Ovary (tissue), 9 donors: ENCODE data around the gene CARS2. TPM values are rescaled to one million over a fixed set of nuclear protein-coding genes. Genes with fewer than 3 reads are reported as not detected.
A peak's percentile ranks its signal among the peaks of the same experiment; 100 is the strongest.

Experiments
- DNase-seq, 5 donors: peaks; one replicate each; pipeline ENCODE4 v3.0.0-alpha.2; 2019 to 2020
- H3K27ac ChIP-seq, 2 donors: fragments of 200-600 bp; one replicate each; pipeline versions ENCODE4 v1.5.1 to v1.8.0; 2019 to 2022
- H3K27me3 ChIP-seq: fragments of 200-600 bp; one replicate; pipeline ENCODE4 v1.8.0; 2022
- H3K36me3 ChIP-seq: fragments of 200-600 bp; sonication (generic); one replicate; pipeline ENCODE4 v1.5.1; 2019
- H3K4me1 ChIP-seq: one replicate; pipeline ENCODE4 v1.8.1; 2013; ENCODE audit warnings: mild to moderate bottlenecking, moderate library complexity; ENCODE audit not compliant: insufficient read depth
- H3K4me3 ChIP-seq: fragments of 200-600 bp; sonication (generic); one replicate; pipeline ENCODE4 v1.5.1; 2017
- H3K9me3 ChIP-seq, 2 donors: fragments of 200-600 bp in 1 of 2; sonication (generic) in 1 of 2; one replicate each; pipeline versions ENCODE4 v1.5.1 to v1.8.1; 2013 to 2019; ENCODE audit warnings: mild to moderate bottlenecking in 1 of 2, moderate library complexity in 1 of 2
- CTCF ChIP-seq, 3 donors: fragments of 450-650 bp in 2 of 3; fragments of 200-600 bp in 1 of 3; IDR thresholded peaks; one replicate each; pipeline versions ENCODE4 v1.5.1 to v1.8.0; 2016 to 2022; ENCODE audit warnings: antibody characterized with exemption in 3 of 3, mild to moderate bottlenecking in 1 of 3
- EP300 ChIP-seq: sonication (generic); formaldehyde crosslinking; IDR thresholded peaks from one replicate; pipeline ENCODE4 v1.6.1; 2017; ENCODE audit warnings: antibody characterized with exemption
- POLR2A ChIP-seq: fragments of 450-650 bp; IDR thresholded peaks from one replicate; pipeline ENCODE4 v1.6.1; 2017; ENCODE audit warnings: antibody characterized with exemption, mild to moderate bottlenecking, moderate library complexity
- WGBS, 3 donors: extraction: QIAGEN DNeasy Blood & Tissue Kit in 1 of 3; methylation state at CpG; one replicate each; pipeline versions ENCODE4 v1.1.5 to v1.1.7; 2013 to 2017; 5-methylcytosine and 5-hydroxymethylcytosine counted together
- intact Hi-C, 4 donors: fragments of 100-400 bp; cut with DNase I; formaldehyde crosslinking; loops; one replicate each; pipeline versions ENCODE4 v1.11.0 to v1.15.1; 2022 to 2023
- polyA plus RNA-seq, 2 donors: library from polyadenylated mRNA; stranded (reverse); fragments of 200-250 nt in 1 of 2; fragments of 350-450 nt in 1 of 2; fragmentation: Illumina TruSeq in 1 of 2; extraction: RNeasy Lipid Tissue Mini Kit (QIAGEN cat#74804) in 1 of 2; gene quantifications; one replicate each; pipeline ENCODE4 v1.2.3, GENCODE V29; 2013 to 2014
- total RNA-seq, 7 donors: library from RNA; depleted of rRNA in 2 of 7; stranded (reverse); fragments of >200 nt in 2 of 7; fragmentation: NEBNext Ultra II Directional in 3 of 7; extraction: Animal tissue kit (Norgen Biotek cat#: 25700) in 3 of 7; gene quantifications; one replicate each; pipeline versions ENCODE4 v1.1.0 to v1.2.4, GENCODE V29; 2016 to 2023
- donor health status: DM: no; HTN: no; CAD: no; lungs with moderate emphysema.
- donor health status: DM: no; HTN: no; CAD: no.
- donor health status: Bipolar disorder and iron deficiency.
- donor health status: DM: yes; HTN: yes; CAD: no.
- donor health status: DM: no; HTN: no; CAD: no.
- donor health status: DM: yes; HTN: yes; CAD: no.

Gene CARS2
- total and polyA plus RNA-seq, 9 donors: 34.1 to 65.2 (median 44.3) TPM

GRCh38 chr13:110715395-110716246, 9.7 kb upstream of the CARS2 start:
- Histone ChIP-seq H3K36me3 (no peaks in the 10 kb centered on the region), H3K4me1 (peaks cover 3% of the 10 kb centered on the region), H3K27me3 (no peaks in the 10 kb centered on the region), H3K9me3 (no peaks in the 10 kb centered on the region), H3K27ac (peak overlapping the region; percentile 96 to 99), H3K4me3 (peak overlapping the region; percentile 90)
- TF ChIP-seq POLR2A (peak; percentile 79), EP300 (peak; percentile 70), CTCF (IDR thresholded peaks at IDR 0.05) (peak in 2 of 3 donors; percentile 43)
- peak; percentile 96 to 99 (median 97) for DNase-seq
- intact Hi-C loops: loop anchor here in 2 of 4 donors (5.0 to 10.0 kb wide), 3 partner anchors 98 to 197 kb away; partner anchors contain the start of gene NAXD (in 1 of the 2)
- 0% methylated on average over 52 to 74 of the region's 74 CpGs for WGBS, 3 donors

- DNase-seq: peak; percentile 66 to 83 (median 76)
- H3K4me1 ChIP-seq: peaks cover 3% of the 10 kb centered on the region
- WGBS, 3 donors: 0 to 1% (median 0%) methylated on average over 41 to 49 of the region's 49 CpGs
- H3K4me3 ChIP-seq: peak overlapping the region; percentile 89
- no peak for TF ChIP-seq EP300
- peak in 2 of 3 donors; percentile 34 to 37 for TF ChIP-seq CTCF (IDR thresholded peaks at IDR 0.05)
- TF ChIP-seq POLR2A: peak; percentile 100
- H3K36me3 ChIP-seq: no peaks in the 10 kb centered on the region
- intact Hi-C loops: loop anchor here in 3 of 4 donors (5.0 to 10.0 kb wide), 3 partner anchors 98 to 197 kb away; partner anchors contain the start of gene NAXD (in 2 of the 3)
- peak overlapping the region; percentile 96 to 99 for H3K27ac ChIP-seq
- H3K27me3 ChIP-seq: no peaks in the 10 kb centered on the region
- H3K9me3 ChIP-seq: no peaks in the 10 kb centered on the region
These were observed 9.0 kb upstream of the CARS2 start for GRCh38 chr13:110714797-110715394.

- WGBS, 3 donors: 0% methylated on average over 58 to 86 of the region's 86 CpGs
- no peaks in the 10 kb centered on the region for H3K36me3 ChIP-seq
- H3K4me3 ChIP-seq: peak overlapping the region; percentile 89
- H3K27ac ChIP-seq: peak overlapping the region; percentile 96 to 99
- DNase-seq: peak; percentile 61 to 78 (median 72)
- H3K27me3 ChIP-seq: no peaks in the 10 kb centered on the region
- intact Hi-C loops: loop anchor here in 2 of 4 donors (2.0 to 10.0 kb wide), 4 partner anchors 97 to 201 kb away; partner anchors contain the start of genes ANKRD10 (in 1 of the 2) and NAXD (in 1 of the 2)
- no peaks in the 10 kb centered on the region for H3K9me3 ChIP-seq
- TF ChIP-seq EP300: no peak
- peak; percentile 11 for TF ChIP-seq POLR2A
- H3K4me1 ChIP-seq: peaks cover 3% of the 10 kb centered on the region
These were observed 8.3 kb upstream of the CARS2 start for GRCh38 chr13:110713981-110714796.

- peak within 1 kb of the TSS; percentile 93 for H3K4me3 ChIP-seq
- DNase-seq: no peak
- intact Hi-C loops: loop anchor here in 2 of 4 donors (2.0 to 10.0 kb wide), 4 partner anchors 96 to 201 kb away; partner anchors contain the start of genes ANKRD10 (in 1 of the 2) and NAXD (in 1 of the 2)
- TF ChIP-seq POLR2A: no peak
- TF ChIP-seq CTCF (IDR thresholded peaks at IDR 0.05): no peak
- TF ChIP-seq EP300: no peak
- H3K27me3 ChIP-seq: no peaks in the 10 kb centered on the region
- H3K9me3 ChIP-seq: no peaks in the 10 kb centered on the region
- H3K27ac ChIP-seq: peak within 1 kb of the TSS; percentile 97 to 99
- H3K36me3 ChIP-seq: no peaks in the 10 kb centered on the region
- peaks cover 3% of the 10 kb centered on the region for H3K4me1 ChIP-seq
- 0 to 3% (median 0%) methylated on average over 6 to 45 of the region's 45 CpGs for WGBS, 3 donors
These were observed 7.7 kb upstream of the CARS2 start, which contains the start of gene ING1 for GRCh38 chr13:110713642-110713952. Gene ING1, plus strand, starts transcription at chr13:110713700. Its CDS starts 450 bp downstream, at chr13:110714150.
